ENCODE measurements around the gene MOAP1.
"Not testable (repeated sequence)": the region's sequence is repeated elsewhere in the genome, so short reads cannot be mapped to it uniquely, and the experiment has no call there.

The MOAP1 gene

GRCh38 chr14:93184391-93185348 lies at the start of gene MOAP1, which contains the start of gene LYSET:
TSS of gene MOAP1 (minus strand) at chr14:93184897. CDS start at chr14:93184242, 655 bp downstream.
TSS of gene LYSET (plus strand) at chr14:93185317. CDS start at chr14:93185406, 89 bp downstream.
- FAIRE-seq, result peak; percentile 84
- DNase-seq (ENCODE audit: insufficient read length, low spot score), result peak; percentile 92

GRCh38 chr14:93233078-93233477 lies 48.4 kb upstream of the MOAP1 start:
- FAIRE-seq; DNase-seq (ENCODE audit: insufficient read length, low spot score): not testable (repeated sequence)

GRCh38 chr14:93232159-93232558 lies 47.5 kb upstream of the MOAP1 start:
- DNase-seq (ENCODE audit: insufficient read length, low spot score) (no peak), FAIRE-seq (no peak)

- FAIRE-seq (no peak), DNase-seq (ENCODE audit: insufficient read length, low spot score) (no peak)
Measured at GRCh38 chr14:93231129-93231979, 46.7 kb upstream of the MOAP1 start.

GRCh38 chr14:93230539-93230938 lies 45.8 kb upstream of the MOAP1 start:
- no peak for DNase-seq (ENCODE audit: insufficient read length, low spot score)

GRCh38 chr14:93228550-93228949 lies 43.9 kb upstream of the MOAP1 start:
- DNase-seq (ENCODE audit: insufficient read length, low spot score), result no peak
- FAIRE-seq, result no peak

More at GRCh38 chr14:93230539-93230938, 45.8 kb upstream of the MOAP1 start:
- no peak for FAIRE-seq

GRCh38 chr14:93223565-93223964 lies 38.9 kb upstream of the MOAP1 start:
- FAIRE-seq (no peak), DNase-seq (ENCODE audit: insufficient read length, low spot score) (no peak)

- no peak for FAIRE-seq
- no peak for DNase-seq (ENCODE audit: insufficient read length, low spot score)
Measured at GRCh38 chr14:93220509-93220908, 35.8 kb upstream of the MOAP1 start.

GRCh38 chr14:93219103-93219726 lies 34.5 kb upstream of the MOAP1 start:
- DNase-seq (ENCODE audit: insufficient read length, low spot score), result no peak
- peak; percentile 52 for FAIRE-seq

GRCh38 chr14:93214598-93214997 lies 29.9 kb upstream of the MOAP1 start:
- FAIRE-seq (no peak), DNase-seq (ENCODE audit: insufficient read length, low spot score) (no peak)

GRCh38 chr14:93212432-93212831 lies 27.7 kb upstream of the MOAP1 start:
- no peak for DNase-seq (ENCODE audit: insufficient read length, low spot score)
- peak; percentile 74 for FAIRE-seq

- FAIRE-seq (peak; percentile 28), DNase-seq (ENCODE audit: insufficient read length, low spot score) (no peak)
Measured at GRCh38 chr14:93207468-93208308, 23.0 kb upstream of the MOAP1 start.

- FAIRE-seq, result peak; percentile 87
- peak; percentile 74 for DNase-seq (ENCODE audit: insufficient read length, low spot score)
Measured at GRCh38 chr14:93206793-93207467, 22.2 kb upstream of the MOAP1 start, which contains the start of the genes GON7 and UBR7. TSS of gene GON7 (minus strand) at chr14:93207065. CDS start at chr14:93207037, 28 bp downstream. TSS of gene UBR7 (plus strand) at chr14:93207256. CDS start at chr14:93207292, 36 bp downstream.

- FAIRE-seq (no peak), DNase-seq (ENCODE audit: insufficient read length, low spot score) (no peak)
Measured at GRCh38 chr14:93201155-93201704, 16.5 kb upstream of the MOAP1 start.

GRCh38 chr14:93200553-93200952 lies 15.9 kb upstream of the MOAP1 start:
- no peak for DNase-seq (ENCODE audit: insufficient read length, low spot score)
- FAIRE-seq, result no peak

- DNase-seq (ENCODE audit: insufficient read length, low spot score), result no peak
Measured at GRCh38 chr14:93199031-93199430, 14.3 kb upstream of the MOAP1 start.

GRCh38 chr14:93195316-93195999 lies 10.8 kb upstream of the MOAP1 start:
- no peak for DNase-seq (ENCODE audit: insufficient read length, low spot score)
- no peak for FAIRE-seq

More at GRCh38 chr14:93199031-93199430, 14.3 kb upstream of the MOAP1 start:
- no peak for FAIRE-seq

GRCh38 chr14:93186956-93187355 lies 2.3 kb upstream of the MOAP1 start:
- DNase-seq (ENCODE audit: insufficient read length, low spot score) (no peak), FAIRE-seq (no peak)

Measured in GM19239 (cell line).